Measurements from ENCODE around the gene GLT1D1. TPM values are rescaled to one million over a fixed set of nuclear protein-coding genes. Genes with fewer than 3 reads are reported as not detected.
"Not testable (repeated sequence)": the region's sequence is repeated elsewhere in the genome, so short reads cannot be mapped to it uniquely, and the experiment has no call there.

GLT1D1 gene
- total RNA-seq = under 1 TPM in 3 of 4 donors, not detected in 1; 0.19 to 0.75 (median 0.62) TPM

- peak within 1 kb of the TSS in 3 of 4 donors; percentile 0 to 61 (median 39) for H3K4me3 ChIP-seq
- H3K27me3 ChIP-seq = peaks cover 0 to 52% (median 0%) of the 10 kb centered on the region in 4 donors
- H3K36me3 ChIP-seq = no peaks in the 10 kb centered on the region
- DNase-seq = no peak
- peaks cover 0 to 9% (median 0%) of the 10 kb centered on the region in 3 donors for H3K4me1 ChIP-seq
- no peaks in the 10 kb centered on the region for H3K9me3 ChIP-seq
- no peak for TF ChIP-seq POLR2A (IDR thresholded peaks at IDR 0.05)
- no peak for TF ChIP-seq CTCF (IDR thresholded peaks at IDR 0.05)
- 35% methylated on average over 17 of the region's 56 CpGs; no CpG with 5 or more reads in 1 of the 2 donors for WGBS, 2 donors
- H3K27ac ChIP-seq = no peak within 1 kb of the TSS
- intact Hi-C loops (cut with DNase I) = no loop called here
Measured at GRCh38 chr12:128852885-128853599, at the start of gene GLT1D1. Gene GLT1D1 (plus strand): TSS chr12:128853478. CDS start chr12:128853582, 104 bp downstream.

DNA sequence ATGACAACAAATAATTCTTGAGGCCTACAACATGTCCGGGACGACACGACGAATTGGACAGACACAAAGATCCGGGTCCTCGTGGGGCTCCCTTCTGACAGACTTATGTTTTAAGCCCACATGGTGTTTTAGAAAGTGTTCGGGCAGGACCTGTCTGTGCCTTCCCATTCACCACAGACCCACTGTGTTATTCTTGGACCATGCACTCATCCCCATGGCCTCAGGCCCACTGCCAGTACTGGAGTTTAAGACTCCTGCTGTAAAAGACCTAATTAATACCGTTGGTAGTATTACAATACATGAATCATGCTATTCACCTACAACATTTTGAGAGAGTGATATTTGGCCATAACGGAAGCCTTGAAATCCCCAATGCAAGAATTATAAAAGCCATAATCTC is 49.5 kb upstream of the GLT1D1 start:
- Histone ChIP-seq H3K9me3 (peaks cover 0 to 3% (median 0%) of the 10 kb centered on the region in 3 donors), H3K4me1 (peaks cover 0 to 5% (median 0%) of the 10 kb centered on the region in 3 donors), H3K4me3 (no peak overlapping the region), H3K27ac (no peak overlapping the region), H3K36me3 (peaks cover 16 to 96% (median 35%) of the 10 kb centered on the region in 3 donors), H3K27me3 (no peaks in the 10 kb centered on the region)
- 92 to 94% methylated on average over 9 of the region's 9 CpGs for WGBS, 2 donors
- DNase-seq = no peak
- no peak for TF ChIP-seq CTCF (IDR thresholded peaks at IDR 0.05)
- TF ChIP-seq POLR2A (IDR thresholded peaks at IDR 0.05) = no peak
- intact Hi-C loops (cut with DNase I) = no loop called here

DNA sequence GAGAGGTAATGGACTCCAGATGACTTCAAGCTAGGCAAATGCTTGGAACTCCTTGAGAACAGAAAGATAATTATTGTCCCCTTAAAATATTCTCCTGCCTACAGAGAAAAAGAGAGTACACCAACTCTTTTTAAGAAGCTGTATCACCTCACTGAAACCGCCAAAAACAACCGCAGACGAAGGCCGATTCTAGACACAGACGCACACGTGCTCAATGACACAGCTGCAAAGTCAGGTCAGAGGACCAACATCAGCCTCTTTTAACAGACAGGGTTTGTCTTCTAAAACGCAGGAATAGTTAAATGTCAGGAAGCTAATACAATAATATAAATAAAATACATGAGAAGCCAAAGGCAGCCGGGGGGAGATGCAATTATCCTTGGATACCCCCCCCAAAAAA is 48.5 kb upstream of the GLT1D1 start:
- Histone ChIP-seq H3K27me3 (no peaks in the 10 kb centered on the region), H3K4me1 (peaks cover 0 to 10% (median under 1%) of the 10 kb centered on the region in 3 donors), H3K36me3 (peaks cover 9 to 96% (median 31%) of the 10 kb centered on the region in 3 donors), H3K4me3 (no peak overlapping the region), H3K27ac (no peak overlapping the region), H3K9me3 (peaks cover 0 to 3% (median 0%) of the 10 kb centered on the region in 3 donors)
- DNase-seq = no peak
- intact Hi-C loops (cut with DNase I) = no loop called here
- TF ChIP-seq CTCF (IDR thresholded peaks at IDR 0.05) (no peak), POLR2A (IDR thresholded peaks at IDR 0.05) (no peak)
- 95 to 97% methylated on average over 8 of the region's 8 CpGs for WGBS, 2 donors

GRCh38 chr12:128805406-128805805 is 47.9 kb upstream of the GLT1D1 start:
- H3K27me3 ChIP-seq; H3K4me3 ChIP-seq; DNase-seq; intact Hi-C loops (cut with DNase I); H3K9me3 ChIP-seq; H3K27ac ChIP-seq: not testable (repeated sequence)
- H3K4me1 ChIP-seq = peaks cover 0 to 16% (median 6%) of the 10 kb centered on the region in 3 donors
- peaks cover 7 to 92% (median 27%) of the 10 kb centered on the region in 3 donors for H3K36me3 ChIP-seq
- 92 to 98% methylated on average over 5 of the region's 5 CpGs for WGBS, 2 donors

- peaks cover 0 to 81% (median 21%) of the 10 kb centered on the region in 3 donors for H3K36me3 ChIP-seq
- DNase-seq = no peak
- TF ChIP-seq CTCF (IDR thresholded peaks at IDR 0.05) = no peak
- no peak for TF ChIP-seq POLR2A (IDR thresholded peaks at IDR 0.05)
- intact Hi-C loops (cut with DNase I) = no loop called here
- peaks cover 0 to 3% (median 0%) of the 10 kb centered on the region in 3 donors for H3K9me3 ChIP-seq
- WGBS, 2 donors = 87 to 96% methylated on average over 9 of the region's 9 CpGs
- no peaks in the 10 kb centered on the region for H3K27me3 ChIP-seq
- no peak overlapping the region for H3K27ac ChIP-seq
- H3K4me3 ChIP-seq = no peak overlapping the region
- H3K4me1 ChIP-seq = peaks cover 0 to 25% (median 14%) of the 10 kb centered on the region in 3 donors
Measured at GRCh38 chr12:128806573-128806972, 46.7 kb upstream of the GLT1D1 start.

Data from esophagus squamous epithelium (tissue), 5 donors.